ENCODE results near the gene DBN1. TPM values are rescaled to one million over a fixed set of nuclear protein-coding genes. Genes with fewer than 3 reads are reported as not detected.
A peak's percentile ranks its signal among the peaks of the same experiment; 100 is the strongest.

DBN1 gene
- total and polyA plus RNA-seq, 12 donors, result 5.1 to 47.1 (median 12.6) TPM

DNA sequence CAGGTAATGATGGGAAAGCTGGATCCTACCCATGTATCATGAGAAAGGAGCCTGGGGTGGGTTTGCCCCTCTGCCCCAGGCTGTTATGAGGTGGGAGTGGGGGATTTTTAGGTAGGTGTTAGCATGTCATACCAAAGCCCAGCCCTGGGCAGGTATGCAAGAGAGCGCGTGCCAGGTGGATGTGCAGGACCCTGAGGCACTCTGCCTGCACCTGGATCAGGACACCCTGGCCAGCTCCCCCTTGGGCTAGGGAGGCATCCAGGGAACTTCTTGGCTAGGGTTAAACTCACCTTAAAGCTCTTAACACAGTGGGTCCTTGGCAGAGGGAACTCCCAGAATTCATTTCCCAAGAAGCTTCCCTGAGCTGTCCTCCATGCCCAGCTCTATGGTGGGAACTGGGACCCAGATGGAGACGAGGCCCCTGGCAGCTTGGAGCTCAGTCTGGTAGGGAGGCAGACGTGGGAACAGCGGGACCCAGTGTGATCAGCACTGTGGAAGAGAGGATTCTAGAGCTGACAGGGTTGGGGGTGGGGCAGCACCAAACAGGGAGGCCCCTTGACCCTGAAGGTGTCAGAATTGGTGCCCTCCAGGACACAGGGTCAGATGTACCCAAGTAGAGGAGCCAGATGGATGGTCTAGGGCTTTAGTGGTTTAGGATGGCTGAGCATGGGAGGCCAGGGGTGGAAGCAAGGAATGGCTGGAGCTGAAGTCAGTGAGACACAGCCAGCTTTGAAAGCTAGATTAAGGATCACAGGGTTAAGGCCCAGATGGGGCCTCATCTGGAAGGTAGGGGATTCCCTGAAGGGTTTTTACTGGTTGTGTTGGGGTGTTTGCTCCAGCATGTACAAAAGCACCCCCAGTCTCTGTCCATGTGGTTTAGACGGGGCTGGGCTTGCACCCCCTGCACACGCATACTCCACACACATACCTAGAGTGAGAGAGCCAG, 29.1 kb downstream of the DBN1 start:
- Histone ChIP-seq H3K4me3 (no peak overlapping the region), H3K27me3 (no peaks in the 10 kb centered on the region), H3K27ac (no peak overlapping the region), H3K4me1 (replicated peaks in 1 of 2) (peaks cover 18 to 20% of the 10 kb centered on the region in 2 donors), H3K36me3 (replicated peaks in 1 of 2) (peaks cover 0 to 12% of the 10 kb centered on the region in 2 donors), H3K9me3 (replicated peaks in 1 of 3) (no peaks in the 10 kb centered on the region)
- peak in 1 of 7 donors; percentile 14 for DNase-seq
- 81 to 92% (median 85%) methylated on average over 5 to 7 of the region's 7 CpGs for WGBS, 4 donors
- intact Hi-C loops (cut with DNase I), result no loop called here
- TF ChIP-seq CTCF (IDR thresholded peaks at IDR 0.05) (no peak), POLR2A (IDR thresholded peaks at IDR 0.05) (no peak)

GRCh38 chr5:177443144-177443983, 30.1 kb downstream of the DBN1 start:
- intact Hi-C loops (cut with DNase I), result no loop called here
- Histone ChIP-seq H3K27ac (no peak overlapping the region), H3K4me3 (no peak overlapping the region), H3K36me3 (replicated peaks in 1 of 2) (peaks cover 0 to 12% of the 10 kb centered on the region in 2 donors), H3K4me1 (replicated peaks in 1 of 2) (peaks cover 18 to 19% of the 10 kb centered on the region in 2 donors), H3K27me3 (no peaks in the 10 kb centered on the region), H3K9me3 (replicated peaks in 1 of 3) (no peaks in the 10 kb centered on the region)
- WGBS, 4 donors, result 64 to 85% (median 70%) methylated on average over 13 to 15 of the region's 15 CpGs
- DNase-seq, result no peak
- no peak for TF ChIP-seq POLR2A (IDR thresholded peaks at IDR 0.05)
- TF ChIP-seq CTCF (IDR thresholded peaks at IDR 0.05), result no peak

DNA sequence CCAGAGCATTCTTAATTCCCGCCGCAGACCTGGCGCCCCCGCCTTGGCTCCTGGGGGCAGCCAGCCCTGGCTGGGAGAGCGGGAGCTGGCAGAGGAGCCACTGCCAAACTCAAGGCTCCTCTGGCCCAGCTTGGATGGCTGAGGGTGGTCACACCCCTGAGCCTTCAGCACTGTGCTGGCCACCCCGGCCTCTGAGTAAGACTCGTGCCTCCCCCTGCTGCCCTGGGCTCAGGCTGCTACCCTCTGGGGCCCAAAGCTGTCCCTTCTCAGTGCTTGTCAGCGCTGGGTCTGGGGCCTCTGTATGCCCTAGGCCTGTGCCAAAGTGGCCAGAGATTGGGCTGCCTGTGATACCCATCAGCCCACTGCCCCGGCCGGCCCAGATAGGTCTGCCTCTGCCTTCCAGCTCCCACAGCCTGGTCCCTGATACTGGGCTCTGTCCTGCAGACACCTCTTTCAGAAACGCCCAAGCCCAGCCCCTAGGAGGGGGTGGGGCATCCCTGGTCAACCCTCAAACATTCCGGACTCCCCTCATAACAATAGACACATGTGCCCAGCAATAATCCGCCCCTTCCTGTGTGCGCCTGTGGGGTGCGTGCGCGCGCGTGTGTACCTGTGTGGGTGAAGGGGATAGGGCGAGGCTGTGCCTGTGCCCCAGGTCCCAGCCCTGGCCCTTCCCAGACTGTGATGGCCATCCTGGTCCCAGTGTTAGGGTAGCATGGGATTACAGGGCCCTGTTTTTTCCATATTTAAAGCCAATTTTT, 31.2 kb downstream of the DBN1 start:
- 85 to 94% (median 89%) methylated on average over 14 to 20 of the region's 20 CpGs for WGBS, 4 donors
- peak in 1 of 7 donors; percentile 14 for DNase-seq
- TF ChIP-seq CTCF (IDR thresholded peaks at IDR 0.05) (no peak), POLR2A (IDR thresholded peaks at IDR 0.05) (no peak)
- Histone ChIP-seq H3K4me1 (replicated peaks in 1 of 2) (peaks cover 7 to 9% of the 10 kb centered on the region in 2 donors), H3K27me3 (no peaks in the 10 kb centered on the region), H3K9me3 (replicated peaks in 1 of 3) (no peaks in the 10 kb centered on the region), H3K27ac (no peak overlapping the region), H3K36me3 (replicated peaks in 1 of 2) (peaks cover 0 to 12% of the 10 kb centered on the region in 2 donors), H3K4me3 (no peak overlapping the region)
- intact Hi-C loops (cut with DNase I), result no loop called here

Data from adrenal gland (tissue), 12 donors.